ENCODE results near the gene POLR2E. TPM values are rescaled to one million over a fixed set of nuclear protein-coding genes. Genes with fewer than 3 reads are reported as not detected.

POLR2E gene
- total RNA-seq, 2 donors from 2014 or later = 225 to 254 TPM

- Histone ChIP-seq H3K4me1 (ENCODE audit: control insufficient read depth, insufficient read depth, low read length) (no peaks in the 10 kb centered on the region), H3K36me3 (ENCODE audit: control insufficient read depth, insufficient read depth, low read length) (peaks cover 21% of the 10 kb centered on the region), H3K27ac (ENCODE audit: low read depth, low read length) (no peak overlapping the region), H3K9me3 (ENCODE audit: control insufficient read depth, low read length) (no peaks in the 10 kb centered on the region), H3K27me3 (ENCODE audit: control insufficient read depth, insufficient read depth, low read length, poor library complexity, severe bottlenecking) (no peaks in the 10 kb centered on the region), H3K9ac (ENCODE audit: extremely low read depth, low read length, poor library complexity, severe bottlenecking) (no peak overlapping the region), H3K4me3 (ENCODE audit: low read length) (no peak overlapping the region)
- H3K27me3 Mint-ChIP-seq (ENCODE audit: insufficient read depth) = no peaks in the 10 kb centered on the region
- peaks cover 24% of the 10 kb centered on the region for H3K36me3 Mint-ChIP-seq (ENCODE audit: low read depth)
- peaks cover 1% of the 10 kb centered on the region for H3K4me1 Mint-ChIP-seq
- DNase-seq = no peak
- no peaks in the 10 kb centered on the region for H3K9me3 Mint-ChIP-seq
- H3K27ac Mint-ChIP-seq = no peak overlapping the region
- no peak overlapping the region for H3K4me3 Mint-ChIP-seq
- WGBS, 2 experiments (ENCODE audit: insufficient coverage in 1 of 2, insufficient read length in 1 of 2) = 86 to 90% methylated on average over 16 to 21 of the region's 21 CpGs
- TF ChIP-seq, protein P1, sequence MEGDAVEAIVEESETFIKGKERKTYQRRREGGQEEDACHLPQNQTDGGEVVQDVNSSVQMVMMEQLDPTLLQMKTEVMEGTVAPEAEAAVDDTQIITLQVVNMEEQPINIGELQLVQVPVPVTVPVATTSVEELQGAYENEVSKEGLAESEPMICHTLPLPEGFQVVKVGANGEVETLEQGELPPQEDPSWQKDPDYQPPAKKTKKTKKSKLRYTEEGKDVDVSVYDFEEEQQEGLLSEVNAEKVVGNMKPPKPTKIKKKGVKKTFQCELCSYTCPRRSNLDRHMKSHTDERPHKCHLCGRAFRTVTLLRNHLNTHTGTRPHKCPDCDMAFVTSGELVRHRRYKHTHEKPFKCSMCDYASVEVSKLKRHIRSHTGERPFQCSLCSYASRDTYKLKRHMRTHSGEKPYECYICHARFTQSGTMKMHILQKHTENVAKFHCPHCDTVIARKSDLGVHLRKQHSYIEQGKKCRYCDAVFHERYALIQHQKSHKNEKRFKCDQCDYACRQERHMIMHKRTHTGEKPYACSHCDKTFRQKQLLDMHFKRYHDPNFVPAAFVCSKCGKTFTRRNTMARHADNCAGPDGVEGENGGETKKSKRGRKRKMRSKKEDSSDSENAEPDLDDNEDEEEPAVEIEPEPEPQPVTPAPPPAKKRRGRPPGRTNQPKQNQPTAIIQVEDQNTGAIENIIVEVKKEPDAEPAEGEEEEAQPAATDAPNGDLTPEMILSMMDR (conservative IDR thresholded peaks at IDR 0.05) = no peak
These were observed 8.6 kb downstream of the POLR2E start for GRCh38 chr19:1086613-1087012.

DNA sequence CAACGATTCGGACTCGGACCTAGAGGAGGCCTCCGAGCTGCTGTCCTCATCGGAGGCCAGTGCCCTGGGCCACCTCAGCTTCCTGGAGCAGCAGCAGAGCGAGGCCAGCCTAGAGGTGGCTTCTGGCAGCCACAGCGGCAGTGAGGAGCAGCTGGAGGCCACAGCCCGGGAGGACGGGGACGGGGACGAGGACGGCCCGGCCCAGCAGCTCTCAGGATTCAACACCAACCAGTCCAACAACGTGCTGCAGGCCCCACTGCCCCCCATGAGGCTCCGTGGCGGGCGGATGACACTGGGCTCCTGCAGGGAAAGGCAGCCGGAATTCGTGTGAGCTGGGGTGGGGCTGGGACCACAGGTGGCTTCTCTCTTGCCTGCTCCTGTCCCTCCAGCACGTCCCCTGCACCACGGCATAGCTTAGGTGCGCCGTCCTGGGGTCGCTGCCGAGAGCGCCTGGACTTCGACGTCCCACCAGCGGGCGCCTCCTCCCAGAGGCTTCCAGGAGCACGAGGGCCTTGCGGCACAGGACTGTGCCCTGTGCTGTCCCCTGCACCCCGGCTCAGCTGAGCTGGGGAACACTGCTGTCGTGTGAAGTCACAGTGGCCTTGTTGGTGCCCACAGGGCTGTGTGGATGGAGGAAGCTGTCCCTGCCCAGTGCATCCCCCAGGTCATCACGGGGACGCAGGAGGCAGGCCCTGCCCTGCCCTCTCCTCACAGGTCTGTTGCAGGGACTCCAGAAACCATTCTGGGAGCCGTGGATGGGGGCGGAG lies 9.3 kb downstream of the POLR2E start:
- H3K27ac ChIP-seq (ENCODE audit: low read depth, low read length) = peak overlapping the region; percentile 38
- no peak overlapping the region for H3K4me3 Mint-ChIP-seq
- H3K36me3 Mint-ChIP-seq (ENCODE audit: low read depth) = peaks cover 20% of the 10 kb centered on the region
- no peak for DNase-seq
- no peaks in the 10 kb centered on the region for H3K27me3 ChIP-seq (ENCODE audit: control insufficient read depth, insufficient read depth, low read length, poor library complexity, severe bottlenecking)
- no peaks in the 10 kb centered on the region for H3K9me3 ChIP-seq (ENCODE audit: control insufficient read depth, low read length)
- H3K27me3 Mint-ChIP-seq (ENCODE audit: insufficient read depth) = no peaks in the 10 kb centered on the region
- no peak overlapping the region for H3K4me3 ChIP-seq (ENCODE audit: low read length)
- H3K27ac Mint-ChIP-seq = no peak overlapping the region
- 93% methylated on average over 23 to 38 of the region's 38 CpGs for WGBS, 2 experiments (ENCODE audit: insufficient coverage in 1 of 2, insufficient read length in 1 of 2)
- TF ChIP-seq, protein P1 (conservative IDR thresholded peaks at IDR 0.05) = no peak
- no peaks in the 10 kb centered on the region for H3K4me1 ChIP-seq (ENCODE audit: control insufficient read depth, insufficient read depth, low read length)
- H3K4me1 Mint-ChIP-seq = peaks cover 1% of the 10 kb centered on the region
- H3K9me3 Mint-ChIP-seq = no peaks in the 10 kb centered on the region
- H3K9ac ChIP-seq (ENCODE audit: extremely low read depth, low read length, poor library complexity, severe bottlenecking) = no peak overlapping the region
- H3K36me3 ChIP-seq (ENCODE audit: control insufficient read depth, insufficient read depth, low read length) = peaks cover 13% of the 10 kb centered on the region

GRCh38 chr19:1085053-1085658 lies 10.0 kb downstream of the POLR2E start:
- no peaks in the 10 kb centered on the region for H3K4me1 ChIP-seq (ENCODE audit: control insufficient read depth, insufficient read depth, low read length)
- peaks cover 10% of the 10 kb centered on the region for H3K36me3 ChIP-seq (ENCODE audit: control insufficient read depth, insufficient read depth, low read length)
- Mint-ChIP-seq H3K36me3 (ENCODE audit: low read depth) (peaks cover 16% of the 10 kb centered on the region), H3K9me3 (no peaks in the 10 kb centered on the region), H3K27me3 (ENCODE audit: insufficient read depth) (no peaks in the 10 kb centered on the region), H3K4me3 (no peak overlapping the region), H3K4me1 (peaks cover 1% of the 10 kb centered on the region), H3K27ac (no peak overlapping the region)
- H3K27me3 ChIP-seq (ENCODE audit: control insufficient read depth, insufficient read depth, low read length, poor library complexity, severe bottlenecking) = no peaks in the 10 kb centered on the region
- H3K4me3 ChIP-seq (ENCODE audit: low read length) = no peak overlapping the region
- WGBS, 2 experiments (ENCODE audit: insufficient coverage in 1 of 2, insufficient read length in 1 of 2) = 71 to 80% methylated on average over 4 to 6 of the region's 8 CpGs
- no peaks in the 10 kb centered on the region for H3K9me3 ChIP-seq (ENCODE audit: control insufficient read depth, low read length)
- no peak overlapping the region for H3K27ac ChIP-seq (ENCODE audit: low read depth, low read length)
- no peak for DNase-seq
- no peak overlapping the region for H3K9ac ChIP-seq (ENCODE audit: extremely low read depth, low read length, poor library complexity, severe bottlenecking)
- TF ChIP-seq, protein P1 (conservative IDR thresholded peaks at IDR 0.05) = no peak

All from endodermal cell (in vitro differentiated cells).